ENCODE results near the gene RFX4.
"Not testable (repeated sequence)": the region's sequence is repeated elsewhere in the genome, so short reads cannot be mapped to it uniquely, and the experiment has no call there.

The RFX4 gene

DNA sequence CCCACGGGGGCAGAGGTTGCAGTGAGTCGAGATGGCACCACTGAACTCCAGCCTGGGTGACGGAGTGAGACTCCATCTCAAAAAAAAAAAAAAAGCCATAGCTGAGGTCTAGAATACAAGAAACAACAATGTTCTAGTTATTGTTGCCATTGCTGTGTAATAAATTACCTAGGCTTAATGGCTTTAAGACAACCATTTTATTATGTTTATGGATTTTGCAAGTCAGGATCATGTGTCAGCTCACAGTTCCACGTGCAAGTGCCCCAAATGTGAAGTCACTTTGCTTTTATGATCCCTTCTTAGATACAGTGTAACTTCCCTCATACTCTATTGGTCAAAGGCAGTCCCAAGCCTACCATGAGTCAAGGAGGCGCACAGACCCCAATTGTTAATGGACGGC, 142.1 kb downstream of the RFX4 start:
- DNase-seq (ENCODE audit: low read depth in 2 of 3, low spot score in 1 of 3): no peak

DNA sequence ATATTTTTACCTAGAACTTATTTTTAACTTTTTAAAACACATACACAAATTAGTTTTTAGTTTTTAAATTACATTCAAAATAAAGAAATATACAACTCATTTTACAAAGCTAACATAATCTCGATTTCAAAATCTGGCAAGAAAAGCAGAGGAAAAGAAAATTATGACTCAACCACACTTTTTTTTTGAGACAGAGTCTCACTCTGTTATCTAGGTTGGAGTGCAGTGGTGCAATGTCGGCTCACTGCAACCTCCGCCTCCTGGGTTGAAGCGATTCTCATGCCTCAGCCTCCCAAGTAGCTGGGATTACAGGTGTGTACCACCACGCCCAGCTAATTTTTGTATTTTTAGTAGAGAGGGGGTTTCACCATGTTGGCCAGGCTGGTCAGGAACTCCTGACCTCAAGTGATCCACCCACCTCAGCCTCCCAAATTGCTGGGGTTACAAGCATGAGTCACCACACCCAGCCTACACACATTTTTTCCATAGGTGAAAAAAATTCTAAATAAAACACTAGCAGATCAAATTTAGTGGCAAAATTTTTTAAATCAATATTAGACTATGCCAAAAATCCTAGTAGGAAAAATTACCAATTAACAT, 143.9 kb downstream of the RFX4 start:
- not testable (repeated sequence) for DNase-seq (ENCODE audit: low read depth in 2 of 3, low spot score in 1 of 3)

DNA sequence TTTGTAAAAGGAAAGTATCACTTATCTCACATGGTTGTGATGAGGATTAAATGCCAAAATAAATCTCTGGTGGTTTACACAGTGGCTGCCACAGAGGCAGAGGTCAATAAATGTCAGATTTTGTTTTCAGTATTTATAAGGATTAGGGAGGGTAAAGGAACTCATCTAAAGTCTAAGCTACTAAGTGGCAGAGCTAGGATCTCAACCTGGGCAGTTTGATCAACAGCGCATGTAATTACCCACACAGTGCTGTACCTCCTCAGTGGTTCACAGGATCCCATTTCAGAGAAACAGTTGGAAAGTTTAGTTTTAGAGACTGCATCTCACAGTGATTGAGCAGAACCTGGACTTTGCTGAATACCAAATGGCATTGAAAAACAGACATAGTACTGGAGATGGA, 146.8 kb downstream of the RFX4 start:
- DNase-seq (ENCODE audit: low read depth in 2 of 3, low spot score in 1 of 3): no peak

DNA sequence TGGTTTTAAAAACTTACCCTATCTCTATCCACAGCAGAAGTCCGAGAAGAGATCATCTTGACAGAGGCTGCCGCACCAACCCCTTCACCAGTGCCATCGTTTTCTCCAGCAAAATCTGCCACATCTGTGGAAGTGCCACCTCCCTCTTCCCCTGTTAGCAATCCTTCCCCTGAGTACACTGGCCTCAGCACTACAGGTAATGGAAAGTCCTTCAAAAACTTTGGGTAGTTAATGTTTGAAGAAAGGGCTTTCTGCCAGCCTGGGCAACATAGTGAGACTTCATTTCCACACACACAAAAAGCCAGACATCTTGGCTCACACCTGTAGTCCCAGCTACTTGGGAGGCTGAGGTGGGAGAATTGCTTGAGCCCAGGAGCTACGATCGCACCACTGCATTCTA, 150.1 kb downstream of the RFX4 start:
- no peak for DNase-seq (ENCODE audit: low read depth in 2 of 3, low spot score in 1 of 3)

DNA sequence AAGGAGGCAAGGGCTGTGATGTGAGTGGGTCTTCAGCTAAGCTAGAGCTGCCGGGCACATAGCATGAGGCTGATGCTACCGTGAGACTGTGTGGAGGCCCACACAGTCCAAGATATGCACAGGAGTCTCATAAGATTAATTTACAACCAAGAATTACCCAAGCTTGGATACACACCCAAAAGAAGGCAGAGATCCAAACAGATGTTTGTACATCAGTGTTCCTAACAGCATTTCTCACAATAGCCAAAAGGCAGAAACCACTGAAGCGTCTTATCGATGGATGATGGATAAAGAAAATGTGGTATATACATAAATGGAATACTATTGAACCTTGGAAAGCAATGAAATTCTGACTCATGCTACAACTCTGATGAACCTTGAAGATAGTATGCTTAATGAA, 150.9 kb downstream of the RFX4 start:
- no peak for DNase-seq (ENCODE audit: low read depth in 2 of 3, low spot score in 1 of 3)

DNA sequence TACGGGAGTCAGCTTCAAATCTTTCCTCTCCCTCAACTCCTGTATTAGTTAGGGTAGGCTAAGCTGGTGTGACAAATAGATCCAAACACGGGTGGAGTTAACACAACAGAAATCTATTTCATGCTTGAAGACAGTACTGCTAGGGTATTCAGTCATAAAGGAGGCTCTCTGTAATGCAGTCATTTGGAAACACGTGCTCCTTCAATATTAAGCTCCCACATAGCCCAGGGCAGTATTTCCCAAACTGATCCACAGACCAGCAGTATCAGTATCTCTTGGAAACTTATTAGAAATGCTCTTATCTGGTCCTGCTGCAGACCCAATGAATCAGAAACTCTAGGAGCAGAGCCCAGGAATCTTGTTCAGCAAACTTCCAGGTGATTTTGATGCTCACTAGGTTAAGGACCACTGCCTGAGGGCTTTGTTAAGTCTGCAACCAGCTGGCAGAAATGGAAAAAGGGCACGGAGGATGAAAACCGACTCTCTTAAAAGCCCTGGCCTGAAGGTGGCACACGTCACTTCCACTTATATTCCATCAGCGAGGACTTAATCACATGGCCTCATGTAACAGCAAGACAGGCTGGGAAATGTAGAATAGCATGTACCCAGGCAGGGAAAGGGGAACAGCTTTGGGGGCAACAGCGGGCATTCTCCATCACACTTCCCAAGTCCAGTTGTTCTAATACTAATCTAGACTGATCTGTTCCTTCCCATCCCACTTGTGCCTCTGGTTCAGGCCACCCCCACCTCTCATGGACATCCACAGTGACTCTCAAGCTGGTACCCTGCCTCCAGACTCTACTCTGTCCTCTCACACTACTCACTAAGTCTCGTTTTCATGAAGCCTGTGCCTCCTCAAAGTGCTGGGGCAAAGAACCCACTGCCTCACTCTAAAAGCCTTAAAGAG, 153.5 kb downstream of the RFX4 start:
- DNase-seq (ENCODE audit: low read depth in 2 of 3, low spot score in 1 of 3): no peak

DNA sequence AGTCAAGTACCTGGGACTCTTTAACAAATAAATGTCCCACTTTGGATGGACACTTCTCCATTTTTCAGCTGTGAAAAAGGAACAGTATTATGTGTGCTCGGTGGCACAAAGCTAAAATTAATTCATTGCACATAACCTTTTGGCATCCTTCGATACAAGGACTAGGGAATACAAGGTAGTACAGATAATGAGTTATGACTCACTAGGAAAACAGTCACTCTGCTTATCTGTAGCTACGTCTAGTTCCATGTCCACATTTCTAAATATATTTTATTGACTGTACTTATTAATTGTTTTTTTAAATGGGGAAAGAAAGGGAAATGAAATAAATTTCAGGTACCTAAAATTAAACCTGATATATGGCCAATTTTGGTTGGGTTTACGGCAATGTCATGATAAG, 156.5 kb downstream of the RFX4 start:
- no peak for DNase-seq (ENCODE audit: low read depth in 2 of 3, low spot score in 1 of 3)

DNA sequence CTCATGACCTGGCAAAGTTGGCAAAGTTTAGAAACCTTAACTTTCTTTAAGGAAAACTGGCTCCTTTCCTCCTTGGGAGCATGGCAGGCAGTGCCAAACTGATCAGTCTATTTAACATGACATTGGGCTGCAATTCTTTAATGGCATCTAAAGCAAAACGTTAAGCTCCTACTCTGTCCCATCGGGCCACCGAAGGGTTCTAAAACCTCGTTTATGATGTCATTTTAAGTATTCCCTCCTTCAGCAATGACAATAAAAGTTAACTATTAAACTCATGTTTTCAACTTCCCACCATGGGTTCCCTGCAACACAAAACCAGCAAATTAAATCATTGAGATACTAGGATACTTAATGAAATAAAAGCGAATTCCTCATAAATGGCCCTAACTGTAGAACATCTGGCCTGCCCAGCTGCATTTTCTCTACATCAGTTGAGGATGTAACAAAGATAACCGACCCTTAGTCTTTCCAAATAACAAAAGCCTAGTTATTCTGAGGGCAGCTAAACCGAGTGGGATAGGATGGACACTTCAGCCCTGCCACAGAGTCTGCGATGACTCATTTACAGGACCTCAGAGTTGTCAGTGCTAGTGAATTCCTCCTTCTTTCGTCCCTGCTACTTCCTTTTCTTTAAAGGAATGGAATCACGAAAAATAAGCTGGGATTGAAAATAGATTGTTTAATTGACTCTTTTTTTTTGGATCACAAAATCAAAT, 157.2 kb downstream of the RFX4 start:
- DNase-seq (ENCODE audit: low read depth in 2 of 3, low spot score in 1 of 3): no peak

DNA sequence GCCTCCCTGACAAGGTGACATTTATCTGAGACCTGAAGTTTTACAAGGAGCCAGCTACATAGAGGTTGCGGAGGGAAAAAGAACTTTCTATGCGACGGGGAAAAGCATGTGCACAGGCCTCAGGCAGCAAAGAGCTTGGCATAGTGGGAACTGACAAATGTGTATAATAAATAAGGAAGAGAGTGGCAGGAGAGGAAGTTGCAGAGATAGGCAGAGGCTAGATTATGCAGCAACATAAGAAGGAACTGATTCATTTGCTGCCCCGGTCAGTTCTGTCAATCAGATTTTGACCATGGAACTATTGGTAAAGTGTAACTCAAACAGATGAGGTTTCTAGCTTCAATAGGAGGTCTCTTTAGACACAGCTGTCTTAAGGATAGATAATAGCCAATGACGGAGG, 158.0 kb downstream of the RFX4 start:
- no peak for DNase-seq (ENCODE audit: low read depth in 2 of 3, low spot score in 1 of 3)

DNA sequence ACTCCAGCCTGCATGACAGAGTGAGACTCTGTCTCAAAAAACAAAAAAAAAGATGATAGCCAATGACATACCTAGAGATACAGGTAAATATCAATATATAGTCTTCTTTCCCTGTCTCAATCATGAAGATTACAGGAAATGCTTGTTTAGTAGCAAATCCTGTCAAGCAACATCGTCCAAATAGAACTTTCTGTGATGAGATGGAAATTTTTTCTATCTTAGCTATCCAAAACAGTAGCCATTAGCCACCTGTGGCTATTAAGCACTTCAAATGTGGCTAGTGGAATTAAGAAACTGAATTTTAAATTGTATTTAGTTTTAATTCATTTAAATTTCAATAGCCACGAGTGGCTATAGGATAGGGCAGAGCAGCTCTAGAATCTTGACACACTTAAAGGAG, 158.4 kb downstream of the RFX4 start:
- no peak for DNase-seq (ENCODE audit: low read depth in 2 of 3, low spot score in 1 of 3)

DNA sequence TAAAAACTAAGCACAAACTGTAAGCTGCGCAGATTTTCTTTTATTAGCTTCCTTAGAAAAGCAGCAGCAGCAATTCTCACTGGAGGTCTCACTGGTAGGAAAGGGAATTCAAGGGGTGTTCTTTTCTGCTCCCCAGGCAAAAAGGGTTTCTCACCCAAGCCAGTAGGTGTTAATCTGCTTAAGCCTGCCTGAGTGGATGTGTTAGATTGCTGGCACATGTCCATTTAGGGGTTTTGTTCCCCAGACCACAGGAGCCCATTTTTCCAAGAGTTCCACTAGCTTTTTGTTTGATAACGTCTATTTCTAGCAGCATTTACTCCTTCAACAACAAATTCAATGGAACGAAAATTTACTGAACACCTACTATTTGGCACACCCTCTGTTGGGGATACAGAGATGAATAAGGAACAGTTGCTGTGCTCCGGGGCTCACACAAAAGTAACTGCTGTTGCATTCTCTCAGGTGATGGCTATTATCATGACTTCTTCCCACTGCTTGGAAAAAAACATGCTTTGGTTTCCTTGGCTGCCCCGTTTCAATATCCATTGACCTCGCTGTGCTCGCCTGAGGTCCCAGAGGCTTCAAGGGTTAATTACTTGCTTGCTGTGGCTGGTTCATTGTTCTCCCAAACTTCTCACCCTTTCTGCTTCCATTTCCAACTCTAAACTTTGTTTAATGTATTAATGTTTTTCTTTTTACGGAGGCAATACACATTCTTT, 160.6 kb downstream of the RFX4 start:
- DNase-seq (ENCODE audit: low read depth in 2 of 3, low spot score in 1 of 3): no peak

DNA sequence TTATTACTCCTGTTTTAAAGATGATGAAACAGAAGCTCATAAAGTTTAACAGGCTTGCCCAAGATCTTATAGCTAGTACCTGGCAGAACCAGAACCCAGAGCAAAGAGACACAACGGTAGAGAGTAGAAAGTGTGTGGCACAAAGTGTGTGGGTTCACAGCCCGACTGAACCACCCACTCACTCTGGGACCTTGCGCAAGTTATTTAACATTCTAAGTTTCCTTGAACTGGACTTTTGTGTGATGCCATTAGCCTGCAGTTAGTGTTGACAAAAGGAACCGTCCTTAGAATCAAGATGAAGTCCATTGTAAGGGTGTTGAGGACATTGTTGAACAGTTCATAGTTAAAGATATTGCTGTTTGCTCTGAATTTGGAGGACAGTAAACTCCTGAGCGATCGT, 161.8 kb downstream of the RFX4 start:
- no peak for DNase-seq (ENCODE audit: low read depth in 2 of 3, low spot score in 1 of 3)

DNA sequence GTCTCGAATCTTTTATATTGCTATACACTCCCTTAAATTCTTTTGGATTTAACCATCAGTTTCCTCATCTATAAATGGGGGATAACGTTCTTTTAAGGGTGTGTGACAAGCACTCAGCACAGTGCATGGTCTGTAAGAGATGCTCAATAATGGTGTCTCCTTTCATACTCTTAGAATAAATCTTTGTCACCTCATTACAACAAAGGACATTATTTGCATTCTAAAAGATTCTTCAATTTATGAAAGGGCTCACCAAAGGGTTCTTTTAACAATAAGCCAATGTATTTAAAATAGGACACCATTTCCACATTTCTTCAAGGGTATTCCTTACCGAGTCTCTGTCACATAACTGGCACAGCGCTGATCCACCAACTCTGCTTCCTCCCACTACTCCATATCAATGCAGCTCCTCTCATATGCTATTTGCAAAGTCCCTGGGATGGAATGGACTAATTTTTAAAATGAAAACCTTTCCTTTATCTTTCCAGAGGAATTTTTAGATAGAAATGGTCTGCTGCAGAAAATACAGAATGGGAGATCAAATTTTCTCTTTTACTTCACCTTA, 162.5 kb downstream of the RFX4 start:
- DNase-seq (ENCODE audit: low read depth in 2 of 3, low spot score in 1 of 3): no peak

DNA sequence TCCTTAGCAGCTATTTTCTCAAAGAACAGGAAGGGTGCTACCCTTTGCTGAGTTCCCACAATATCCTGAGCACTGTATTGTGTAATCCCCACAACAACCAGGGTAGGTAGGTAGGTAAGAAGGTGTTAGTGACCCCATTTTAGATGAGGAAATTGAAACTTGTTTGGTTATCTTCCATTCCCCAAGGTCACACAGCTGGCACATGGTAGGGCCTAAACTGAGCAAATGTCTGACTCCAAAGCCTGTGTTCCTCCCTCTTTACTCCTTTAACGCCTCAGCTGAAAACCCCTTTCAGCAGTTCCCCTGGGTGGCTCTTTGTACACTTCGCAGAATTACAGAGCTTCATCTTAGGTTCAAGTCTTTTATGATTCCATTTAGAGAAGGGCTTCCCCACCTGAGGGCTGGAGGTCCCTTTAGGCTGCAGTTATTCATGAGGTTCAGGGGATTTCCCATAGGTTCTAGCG, 165.2 kb downstream of the RFX4 start:
- no peak for DNase-seq (ENCODE audit: low read depth in 2 of 3, low spot score in 1 of 3)

DNA sequence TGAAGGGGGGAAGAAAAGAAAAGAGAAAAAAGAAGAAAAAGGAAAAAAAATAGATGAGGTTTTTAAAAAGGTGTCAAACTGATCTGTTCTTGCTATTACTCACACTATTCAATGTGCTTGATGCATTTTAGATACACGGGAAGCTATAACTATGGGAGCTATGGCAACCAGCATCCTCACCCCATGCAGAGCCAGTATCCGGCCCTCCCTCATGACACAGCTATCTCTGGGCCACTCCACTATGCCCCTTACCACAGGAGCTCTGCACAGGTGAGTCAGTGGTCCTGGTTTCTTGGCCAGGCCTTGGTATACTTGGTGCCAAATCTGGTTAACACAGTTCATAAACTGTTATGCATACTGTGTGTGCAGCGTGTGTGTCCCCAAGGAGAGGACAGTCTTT, 167.7 kb downstream of the RFX4 start:
- DNase-seq (ENCODE audit: low read depth in 2 of 3, low spot score in 1 of 3): no peak

DNA sequence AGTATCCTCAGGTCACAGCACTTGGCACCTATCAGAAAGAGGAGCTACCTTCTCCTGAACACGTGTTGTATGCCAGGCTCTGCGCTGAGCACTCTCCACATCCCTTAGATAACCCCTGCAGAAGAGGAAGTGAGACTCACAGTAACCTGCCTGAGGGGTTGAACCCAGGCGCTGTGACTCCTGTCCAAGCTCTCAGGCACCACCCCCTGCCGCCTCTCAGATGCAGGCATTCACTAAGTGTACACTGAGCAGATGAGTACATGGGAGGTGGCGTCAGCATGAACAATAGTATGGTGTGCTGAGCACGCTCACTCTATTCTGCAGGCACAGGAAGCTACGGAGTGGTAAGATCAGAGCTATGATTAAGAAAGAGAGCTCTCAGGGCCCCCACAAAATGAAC, 170.7 kb downstream of the RFX4 start:
- peak in 1 of 3 donors; percentile 44 for DNase-seq (ENCODE audit: low read depth in 2 of 3, low spot score in 1 of 3)

DNA sequence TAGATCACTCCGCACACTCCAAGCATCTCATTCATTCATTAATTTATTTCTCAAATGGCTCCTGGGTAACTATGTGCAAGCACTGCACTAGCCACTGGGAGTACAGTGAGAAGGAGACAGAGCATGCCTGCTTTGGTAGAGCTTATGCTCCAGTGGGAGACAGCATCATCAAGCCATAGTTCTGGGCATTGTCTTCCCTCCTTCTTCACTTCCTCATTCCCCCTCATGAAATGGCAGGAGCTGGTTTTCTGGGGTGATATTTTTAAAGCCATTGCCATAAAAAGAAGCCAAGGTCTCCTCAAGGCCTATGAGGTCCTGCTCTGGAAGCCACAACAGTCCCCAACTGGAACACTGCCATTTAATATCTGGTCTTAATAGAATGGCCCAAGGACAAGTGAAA, 171.5 kb downstream of the RFX4 start:
- no peak for DNase-seq (ENCODE audit: low read depth in 2 of 3, low spot score in 1 of 3)

DNA sequence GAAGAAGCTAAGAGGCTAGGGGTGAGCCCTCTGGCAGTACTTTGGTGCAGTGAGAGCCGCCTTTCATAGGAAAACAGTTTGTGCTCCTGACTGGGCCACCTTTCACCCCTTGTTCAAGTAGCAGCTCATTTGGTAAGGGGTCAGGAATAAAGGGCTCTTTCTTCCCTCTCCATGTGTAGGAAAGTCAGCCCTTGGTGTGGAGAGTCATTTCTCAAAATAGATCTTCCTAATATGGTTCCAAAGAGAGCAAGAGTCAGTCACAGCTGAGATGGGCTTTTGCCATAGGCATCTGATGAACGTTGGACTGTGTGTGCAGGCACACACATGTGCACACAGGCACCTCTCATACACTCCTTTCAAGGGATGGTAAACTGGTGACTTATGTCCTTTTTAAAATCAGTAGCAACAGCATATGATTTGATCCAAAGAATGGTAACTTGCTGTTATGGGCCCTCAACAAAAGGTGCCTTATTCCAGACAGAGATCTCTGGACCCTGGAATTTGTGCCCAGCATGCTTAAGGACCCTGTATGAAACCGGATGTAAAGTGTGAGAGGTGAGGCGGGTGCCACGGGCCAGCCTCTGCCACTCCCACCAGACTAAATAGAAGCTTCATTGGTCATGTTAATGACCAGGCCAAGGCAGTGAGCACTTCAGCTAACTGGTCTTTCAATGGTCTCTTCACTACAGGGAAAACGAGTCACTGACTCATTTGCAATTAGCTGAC, 175.0 kb downstream of the RFX4 start:
- DNase-seq (ENCODE audit: low read depth in 2 of 3, low spot score in 1 of 3): no peak

DNA sequence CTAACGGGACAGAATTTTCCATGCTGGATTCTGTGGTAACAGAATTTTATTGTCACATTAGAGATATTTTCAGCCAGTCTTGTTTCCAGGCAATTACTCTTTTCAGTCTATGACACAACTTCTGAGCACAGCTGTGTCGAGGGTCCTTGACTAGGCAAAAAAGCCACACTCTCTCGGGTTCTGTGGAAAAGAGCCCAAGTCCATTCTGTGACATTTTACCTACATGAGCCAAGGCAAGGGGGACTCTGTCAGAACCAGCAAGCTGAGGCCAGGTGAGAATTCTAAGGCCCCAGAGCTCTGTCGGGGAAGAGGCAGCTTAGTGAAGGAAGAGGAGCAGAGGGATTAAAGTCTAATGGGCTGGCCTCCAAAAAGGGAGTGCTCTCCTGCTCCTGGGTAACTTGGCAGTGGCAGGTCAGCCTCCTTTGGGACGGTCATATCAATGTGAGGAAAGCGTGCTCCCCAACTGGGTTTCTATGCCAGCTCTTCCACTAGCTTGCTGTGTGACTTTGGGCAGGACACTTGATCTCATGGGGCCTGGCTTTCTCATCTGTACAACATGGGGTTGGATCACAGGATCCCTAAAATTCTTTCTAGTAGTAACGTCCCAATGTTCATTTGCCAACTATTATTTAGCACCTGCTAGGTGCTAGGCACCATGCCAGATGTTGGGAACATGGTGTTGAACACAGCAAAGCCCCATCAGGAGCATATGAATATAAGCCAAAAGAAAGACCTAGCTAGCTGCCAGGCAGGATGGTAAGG, 175.7 kb downstream of the RFX4 start:
- no peak for DNase-seq (ENCODE audit: low read depth in 2 of 3, low spot score in 1 of 3)
